NT2/D1 (cell line): ENCODE results near the gene CNTN3.

Experiments
- DNase-seq: peaks from one replicate; pipeline ENCODE4 v3.0.0-alpha.2; 2011; ENCODE audit warnings: low read depth, low spot score
- H3K27me3 ChIP-seq: 2 replicates; pipeline ENCODE4 v1.6.0; 2011; ENCODE audit warnings: mild to moderate bottlenecking; ENCODE audit not compliant: insufficient read length, insufficient read depth
- H3K36me3 ChIP-seq: 2 replicates; pipeline ENCODE4 v1.6.1; 2011; ENCODE audit warnings: mild to moderate bottlenecking, low read length, mixed read lengths; ENCODE audit not compliant: insufficient read depth, insufficient read length
- H3K4me1 ChIP-seq: 2 replicates; pipeline ENCODE4 v1.5.1; 2011; ENCODE audit not compliant: insufficient read depth, insufficient read length
- H3K4me3 ChIP-seq: 2 replicates; pipeline ENCODE4 v1.5.1; 2011; ENCODE audit warnings: low read depth; ENCODE audit not compliant: insufficient read length
- H3K9ac ChIP-seq: 2 replicates; pipeline ENCODE4 v1.6.0; 2011; ENCODE audit warnings: low read depth; ENCODE audit not compliant: insufficient read length
- H3K9me3 ChIP-seq: 2 replicates; pipeline ENCODE4 v1.5.1; 2011; ENCODE audit warnings: mild to moderate bottlenecking, low read length; ENCODE audit not compliant: insufficient read depth
- SUZ12 ChIP-seq: IDR thresholded peaks from 2 replicates; pipeline ENCODE4 v1.6.1; 2011; ENCODE audit not compliant: insufficient read length, insufficient read depth; ENCODE audit errors: extremely low read depth
- YY1 ChIP-seq: IDR thresholded peaks from 2 replicates; pipeline ENCODE4 v1.6.1; 2011; ENCODE audit not compliant: insufficient read length, insufficient read depth
- ZNF274 ChIP-seq: IDR thresholded peaks from 2 replicates; pipeline ENCODE4 v1.6.1; 2011; ENCODE audit warnings: mild to moderate bottlenecking, low read depth, low read length

CNTN3 gene

GRCh38 chr3:74630602-74631001 is 16.1 kb upstream of the CNTN3 start:
- Histone ChIP-seq H3K9me3 (no peaks in the 10 kb centered on the region), H3K4me3 (no peak overlapping the region), H3K27me3 (no peaks in the 10 kb centered on the region), H3K4me1 (no peaks in the 10 kb centered on the region), H3K36me3 (no peaks in the 10 kb centered on the region), H3K9ac (no peak overlapping the region)
- no peak for DNase-seq
- TF ChIP-seq SUZ12: no peak

- Histone ChIP-seq H3K9me3 (no peaks in the 10 kb centered on the region), H3K36me3 (no peaks in the 10 kb centered on the region), H3K9ac (no peak overlapping the region), H3K4me3 (no peak overlapping the region), H3K4me1 (no peaks in the 10 kb centered on the region), H3K27me3 (no peaks in the 10 kb centered on the region)
- no peak for DNase-seq
- TF ChIP-seq YY1 (no peak), ZNF274 (no peak), SUZ12 (no peak)
Observed at GRCh38 chr3:74626011-74626410, 11.6 kb upstream of the CNTN3 start.

- H3K9me3 ChIP-seq: no peaks in the 10 kb centered on the region
- H3K9ac ChIP-seq: no peak overlapping the region
- no peak for DNase-seq
- H3K27me3 ChIP-seq: no peaks in the 10 kb centered on the region
- no peak for TF ChIP-seq SUZ12
- no peak for TF ChIP-seq ZNF274
- TF ChIP-seq YY1: no peak
- no peaks in the 10 kb centered on the region for H3K4me1 ChIP-seq
- H3K4me3 ChIP-seq: no peak overlapping the region
- no peaks in the 10 kb centered on the region for H3K36me3 ChIP-seq
Observed at GRCh38 chr3:74624301-74624700, 9.8 kb upstream of the CNTN3 start.

- no peak for TF ChIP-seq SUZ12
- no peak for TF ChIP-seq YY1
- no peak for TF ChIP-seq ZNF274
- Histone ChIP-seq H3K36me3 (no peaks in the 10 kb centered on the region), H3K4me3 (no peak overlapping the region), H3K9me3 (no peaks in the 10 kb centered on the region), H3K4me1 (no peaks in the 10 kb centered on the region), H3K9ac (no peak overlapping the region), H3K27me3 (no peaks in the 10 kb centered on the region)
- no peak for DNase-seq
Observed at GRCh38 chr3:74623261-74623836, 8.9 kb upstream of the CNTN3 start.

GRCh38 chr3:74621581-74621980 is 7.1 kb upstream of the CNTN3 start:
- H3K4me1 ChIP-seq: no peaks in the 10 kb centered on the region
- H3K9me3 ChIP-seq: no peaks in the 10 kb centered on the region
- no peak for DNase-seq
- H3K27me3 ChIP-seq: peaks cover 2% of the 10 kb centered on the region
- no peak overlapping the region for H3K9ac ChIP-seq
- no peak overlapping the region for H3K4me3 ChIP-seq
- TF ChIP-seq ZNF274 (no peak), SUZ12 (no peak), YY1 (no peak)
- H3K36me3 ChIP-seq: no peaks in the 10 kb centered on the region

- H3K36me3 ChIP-seq: no peaks in the 10 kb centered on the region
- peaks cover 38% of the 10 kb centered on the region for H3K27me3 ChIP-seq
- TF ChIP-seq YY1: no peak
- no peak for TF ChIP-seq SUZ12
- TF ChIP-seq ZNF274: no peak
- no peak overlapping the region for H3K4me3 ChIP-seq
- H3K4me1 ChIP-seq: no peaks in the 10 kb centered on the region
- H3K9me3 ChIP-seq: no peaks in the 10 kb centered on the region
- DNase-seq: no peak
- no peak overlapping the region for H3K9ac ChIP-seq
Observed at GRCh38 chr3:74617776-74618175, 3.3 kb upstream of the CNTN3 start.

GRCh38 chr3:74613521-74614106 is 845 bp downstream of the CNTN3 start:
- H3K4me3 ChIP-seq: peak overlapping the region; percentile 45
- H3K9ac ChIP-seq: peak overlapping the region; percentile 27
- no peak for DNase-seq
- no peaks in the 10 kb centered on the region for H3K9me3 ChIP-seq
- peaks cover 53% of the 10 kb centered on the region for H3K27me3 ChIP-seq
- TF ChIP-seq SUZ12 (no peak), ZNF274 (no peak), YY1 (no peak)
- H3K4me1 ChIP-seq: no peaks in the 10 kb centered on the region
- H3K36me3 ChIP-seq: no peaks in the 10 kb centered on the region
